K562 (cell line): ENCODE results near the gene CGREF1. TPM values are rescaled to one million over a fixed set of nuclear protein-coding genes. Genes with fewer than 3 reads are reported as not detected.

Experiments used
- ATAC-seq: fragments of 200-7000 bp; cut with Tn5 transposase; 3 replicates; pipeline ENCODE4 v1.9.1; 2020; ENCODE audit warnings: moderate library complexity
- BruUV-seq: library from RNA; stranded (reverse); fragments of 400-500 nt; replicated peaks from 2 replicates; lab custom pipeline; 2021; lab: Mats Ljungman, UMichigan
- CTCF ChIA-PET: fragments of 300-600 bp; formaldehyde crosslinking; extraction: SDS; loops from one replicate; lab custom pipeline; 2021; ENCODE audit warnings: low intra/inter-chr PET ratio; lab: Yijun Ruan, JAX
- POLR2A ChIA-PET: fragments of 300-600, 350-650 bp; sonication (Branson Sonifier 250); formaldehyde crosslinking; extraction: SDS; loops from one replicate; lab custom pipeline; 2021; ENCODE audit warnings: antibody characterized with exemption, inconsistent platforms; lab: Yijun Ruan, JAX
- DNase-seq, 4 experiments: peaks; one replicate each; pipeline versions ENCODE4 v3.0.0 to v3.0.0-alpha.2; 2011 to 2018; ENCODE audit warnings: low spot score in 3 of 4, mixed read lengths in 3 of 4; ENCODE audit errors: extremely low read depth in 1 of 4
- FAIRE-seq: peaks from 2 replicates; lab custom pipeline; 2011; peaks lifted over from hg19 to GRCh38; lab: Jason Lieb, UNC
- H2AFZ ChIP-seq: 2 replicates; pipeline ENCODE4 v1.6.0; 2011; ENCODE audit warnings: low read depth, low read length, control low read depth, inconsistent platforms
- H3K27ac ChIP-seq: fragments of 200-600 bp; 3 replicates; pipeline ENCODE4 v1.8.0; 2011; ENCODE audit warnings: low read depth, mild to moderate bottlenecking, control low read depth, inconsistent platforms, low read length, moderate library complexity, mixed read lengths; ENCODE audit errors: extremely low read depth
- H3K27me3 ChIP-seq, 2 experiments: fragments of 300-600 bp in 1 of 2; 2 replicates in 1 of 2; 3 replicates in 1 of 2; pipeline versions ENCODE4 v1.6.0 to v1.8.0; 2011; ENCODE audit warnings: inconsistent platforms in 2 of 2, low read length in 2 of 2, mild to moderate bottlenecking in 1 of 2, mixed read lengths in 1 of 2, moderate library complexity in 1 of 2; ENCODE audit not compliant: control insufficient read depth in 2 of 2, insufficient read depth in 2 of 2
- H3K36me3 ChIP-seq: fragments of 300-600 bp; 3 replicates; pipeline ENCODE4 v1.8.0; 2011; ENCODE audit warnings: mild to moderate bottlenecking, low read length, inconsistent platforms; ENCODE audit not compliant: control insufficient read depth, insufficient read depth
- H3K4me1 ChIP-seq, 2 experiments: fragments of 200-600 bp in 1 of 2; replicated peaks in 1 of 2; 2 replicates in 1 of 2; 3 replicates in 1 of 2; pipeline versions ENCODE4 v1.5.1 to v1.8.0; 2011; ENCODE audit warnings: inconsistent platforms in 2 of 2, low read length in 2 of 2, mild to moderate bottlenecking in 1 of 2, mixed read lengths in 1 of 2, moderate library complexity in 1 of 2; ENCODE audit not compliant: control insufficient read depth in 2 of 2, insufficient read depth in 2 of 2
- H3K4me2 ChIP-seq: 2 replicates; pipeline ENCODE4 v1.6.1; 2011; ENCODE audit warnings: low read length, control low read depth, inconsistent platforms, mixed read lengths; ENCODE audit not compliant: insufficient read depth
- H3K4me3 ChIP-seq: fragments of 200-600 bp; sonication (generic), shearing (Covaris generic); 2 replicates; pipeline ENCODE4 v1.5.1; 2016; ENCODE audit warnings: control low read depth, inconsistent platforms
- H3K79me2 ChIP-seq: fragments of 200-600 bp; 3 replicates; pipeline ENCODE4 v1.8.0; 2011; ENCODE audit warnings: low read length, inconsistent platforms; ENCODE audit not compliant: control insufficient read depth, insufficient read depth
- H3K9ac ChIP-seq, 2 experiments: 2 replicates each; pipeline versions ENCODE4 v1.6.0 to v1.6.1; 2011; ENCODE audit warnings: low read depth in 2 of 2, low read length in 2 of 2, control low read depth in 1 of 2, inconsistent platforms in 1 of 2, mild to moderate bottlenecking in 1 of 2, mixed read lengths in 1 of 2; ENCODE audit not compliant: insufficient read depth in 1 of 2
- H3K9me1 ChIP-seq: one replicate; pipeline ENCODE4 v1.6.0; 2011; ENCODE audit warnings: inconsistent platforms, mild to moderate bottlenecking, low read length, moderate library complexity; ENCODE audit not compliant: control insufficient read depth, insufficient read depth
- H3K9me3 ChIP-seq: replicated peaks from 2 replicates; pipeline ENCODE4 v1.5.1; 2011; ENCODE audit warnings: low read depth, low read length, inconsistent platforms; ENCODE audit not compliant: control insufficient read depth, insufficient read depth
- H4K20me1 ChIP-seq: replicated peaks from 2 replicates; pipeline ENCODE4 v1.6.1; 2011; ENCODE audit warnings: low read length, inconsistent platforms, mixed read lengths; ENCODE audit not compliant: control insufficient read depth, insufficient read depth
- ILK ChIP-seq: fragments of 450-650 bp; IDR thresholded peaks from 2 replicates; pipeline ENCODE4 v1.6.1; 2016; ENCODE audit warnings: missing genetic modification characterization, low read depth, mild to moderate bottlenecking, missing compliant biosample characterization, moderate library complexity, borderline replicate concordance
- POLR2G ChIP-seq: fragments of 200-400 bp; formaldehyde crosslinking; IDR thresholded peaks from 2 replicates; pipeline ENCODE4 v1.6.1; 2017; ENCODE audit warnings: low read depth, mild to moderate bottlenecking, antibody characterized with exemption, low read length, moderate library complexity
- PTRF ChIP-seq: fragments of 450-650 bp; IDR thresholded peaks from 2 replicates; pipeline ENCODE4 v1.6.1; 2016; ENCODE audit warnings: mild to moderate bottlenecking, missing genetic modification characterization, missing compliant biosample characterization
- RBFOX2 ChIP-seq: fragments of 200-400 bp; formaldehyde crosslinking; IDR thresholded peaks from 2 replicates; pipeline ENCODE4 v1.6.1; 2017; ENCODE audit warnings: low read depth, mild to moderate bottlenecking, low read length, moderate library complexity
- ZNF140 ChIP-seq: fragments of 250-450 bp; sonication (Bioruptor Pico); IDR thresholded peaks from 2 replicates; pipeline ENCODE4 v1.8.0; 2021; ENCODE audit warnings: moderate library complexity, mild to moderate bottlenecking, inconsistent platforms
- ZNF778 ChIP-seq: fragments of 450-650 bp; formaldehyde crosslinking; IDR thresholded peaks from 2 replicates; pipeline ENCODE4 v1.4.0; 2020; ENCODE audit warnings: mild to moderate bottlenecking, moderate library complexity
- WGBS: fragments of 100-300 bp; shearing (Covaris generic); methylation state at CpG from one replicate; pipeline ENCODE4 v1.1.6; 2016; ENCODE audit warnings: low coverage, mixed read lengths; ENCODE audit not compliant: insufficient coverage; ENCODE audit errors: missing lambda C conversion rate; 5-methylcytosine and 5-hydroxymethylcytosine counted together
- in situ Hi-C: fragments of 300-500 bp; cut with MboI; formaldehyde crosslinking; loops from 4 replicates; pipeline ENCODE4 v1.15.0; 2018; ENCODE audit warnings: inconsistent platforms, mixed read lengths
- intact Hi-C: fragments of 100-400 bp; cut with micrococcal nuclease; formaldehyde crosslinking; loops from 2 replicates; pipeline ENCODE4 v1.14.2; 2022
- polyA plus RNA-seq, 8 experiments: library from polyadenylated mRNA; depleted of rRNA in 4 of 8; stranded (reverse) in 5 of 8; unstranded in 3 of 8; fragments of >200 nt; fragmentation: Nextera tagmentation in 2 of 8; fragmentation: Illumina TruSeq in 1 of 8; extraction: Ambion mirVana in 2 of 8; extraction: Trizol in 1 of 8; gene quantifications; 2 replicates each; pipeline versions ENCODE4 v1.2.1 to v1.2.3, GENCODE V29; 2011 to 2014; ENCODE audit warnings: inconsistent platforms in 1 of 8, missing spikeins in 1 of 8
- total RNA-seq, 7 experiments: library from RNA; depleted of rRNA in 6 of 7; stranded (reverse); fragments of >200 nt in 6 of 7; fragmentation: Illumina TruSeq in 2 of 7; extraction: Trizol in 2 of 7; gene quantifications; 2 replicates each; pipeline versions ENCODE4 v1.2.1 to v1.2.3, GENCODE V29; 2011 to 2021; ENCODE audit warnings: low replicate concordance in 1 of 7
- TF ChIP-seq, protein P1 (sequence below), 2 experiments: fragments of 450-650 bp in 1 of 2; sonication (generic) in 1 of 2; formaldehyde crosslinking in 1 of 2; IDR thresholded peaks; 2 replicates each; pipeline versions ENCODE4 v1.7.1 to v1.9.0; 2016 to 2022; ENCODE audit warnings: inconsistent platforms in 1 of 2, mild to moderate bottlenecking in 1 of 2, missing genetic modification reagents in 1 of 2
- TF ChIP-seq, protein P2 (sequence below): fragments of 450-650 bp; formaldehyde crosslinking; IDR thresholded peaks from 2 replicates; pipeline ENCODE4 v1.4.0; 2020; ENCODE audit warnings: mild to moderate bottlenecking
- TF ChIP-seq, protein P3 (sequence below): fragments of 200-800 bp; sonication (Bioruptor generic); IDR thresholded peaks from 2 replicates; pipeline ENCODE4 v1.6.1; 2017; ENCODE audit warnings: missing genetic modification characterization, missing compliant biosample characterization

CGREF1 gene
- total and polyA plus RNA-seq, 9 of the 15 experiments (the other 6 are each of a cell fraction or from before 2014, with no cell fraction given): 0.07 to 0.50 (median 0.37) TPM

DNA sequence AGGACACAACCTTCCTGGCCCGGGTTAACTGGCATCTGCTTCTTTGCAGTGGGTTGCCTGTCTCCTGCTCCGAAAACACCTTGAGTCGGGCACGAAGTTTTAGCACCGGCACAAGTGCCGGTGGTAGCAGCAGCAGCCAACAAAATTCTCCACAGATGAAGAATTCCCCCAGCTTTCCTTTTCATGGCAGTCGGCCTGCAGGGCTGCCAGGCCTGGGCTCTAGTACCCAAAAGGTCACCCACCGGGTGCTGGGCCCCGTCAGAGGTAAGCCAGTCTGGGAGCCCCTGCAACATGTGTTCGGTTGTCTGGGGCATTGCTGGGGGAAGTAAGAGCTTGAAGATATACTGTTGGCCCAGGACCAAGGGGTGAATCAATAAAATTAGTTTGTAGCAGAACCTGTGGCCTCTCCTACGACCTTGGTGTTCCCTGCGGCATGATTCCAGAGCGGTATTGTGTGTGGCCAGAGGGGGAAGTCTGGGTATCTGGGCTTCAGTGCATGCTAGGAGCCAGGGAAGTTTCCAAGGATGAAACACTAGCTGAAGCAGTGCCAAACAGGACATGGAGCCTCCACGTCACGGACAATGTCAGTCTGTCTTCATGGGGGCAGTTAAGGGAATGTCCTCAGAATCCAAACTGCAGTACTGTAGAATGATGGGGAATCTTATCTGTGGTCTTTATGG lies 59.6 kb downstream of the CGREF1 start:
- no peaks in the 10 kb centered on the region for H3K9me3 ChIP-seq
- intact Hi-C loops (no loop called here), in situ Hi-C loops (no loop called here)
- H3K4me1 ChIP-seq: peaks cover 32 to 37% of the 10 kb centered on the region in 2 experiments
- WGBS: 88% methylated on average over 15 of the region's 15 CpGs
- no peaks in the 10 kb centered on the region for H3K9me1 ChIP-seq
- H3K4me2 ChIP-seq: no peak overlapping the region
- no peak overlapping the region for H3K9ac ChIP-seq
- ChIA-PET POLR2A (interaction anchor here (0.8 to 10.5 kb wide), 10 partner anchors 7 to 102 kb away, joined by 3 to 112 read pairs (median 4); partner anchors contain the start of genes AGBL5 and OST4), CTCF (no interaction called here)
- no peak for DNase-seq
- no peak overlapping the region for H3K27ac ChIP-seq
- ATAC-seq: no peak
- no peak for FAIRE-seq
- no peak overlapping the region for H2AFZ ChIP-seq
- H3K27me3 ChIP-seq: no peaks in the 10 kb centered on the region
- BruUV-seq: no TSS peak
- no peaks in the 10 kb centered on the region for H4K20me1 ChIP-seq
- H3K4me3 ChIP-seq: no peak overlapping the region
- H3K36me3 ChIP-seq: peaks cover 63% of the 10 kb centered on the region
- no peaks in the 10 kb centered on the region for H3K79me2 ChIP-seq
- TF ChIP-seq POLR2G: 0 out of 2 replicates have a peak, but pooled peaks have one; percentile 44
- TF ChIP-seq, protein P1, sequence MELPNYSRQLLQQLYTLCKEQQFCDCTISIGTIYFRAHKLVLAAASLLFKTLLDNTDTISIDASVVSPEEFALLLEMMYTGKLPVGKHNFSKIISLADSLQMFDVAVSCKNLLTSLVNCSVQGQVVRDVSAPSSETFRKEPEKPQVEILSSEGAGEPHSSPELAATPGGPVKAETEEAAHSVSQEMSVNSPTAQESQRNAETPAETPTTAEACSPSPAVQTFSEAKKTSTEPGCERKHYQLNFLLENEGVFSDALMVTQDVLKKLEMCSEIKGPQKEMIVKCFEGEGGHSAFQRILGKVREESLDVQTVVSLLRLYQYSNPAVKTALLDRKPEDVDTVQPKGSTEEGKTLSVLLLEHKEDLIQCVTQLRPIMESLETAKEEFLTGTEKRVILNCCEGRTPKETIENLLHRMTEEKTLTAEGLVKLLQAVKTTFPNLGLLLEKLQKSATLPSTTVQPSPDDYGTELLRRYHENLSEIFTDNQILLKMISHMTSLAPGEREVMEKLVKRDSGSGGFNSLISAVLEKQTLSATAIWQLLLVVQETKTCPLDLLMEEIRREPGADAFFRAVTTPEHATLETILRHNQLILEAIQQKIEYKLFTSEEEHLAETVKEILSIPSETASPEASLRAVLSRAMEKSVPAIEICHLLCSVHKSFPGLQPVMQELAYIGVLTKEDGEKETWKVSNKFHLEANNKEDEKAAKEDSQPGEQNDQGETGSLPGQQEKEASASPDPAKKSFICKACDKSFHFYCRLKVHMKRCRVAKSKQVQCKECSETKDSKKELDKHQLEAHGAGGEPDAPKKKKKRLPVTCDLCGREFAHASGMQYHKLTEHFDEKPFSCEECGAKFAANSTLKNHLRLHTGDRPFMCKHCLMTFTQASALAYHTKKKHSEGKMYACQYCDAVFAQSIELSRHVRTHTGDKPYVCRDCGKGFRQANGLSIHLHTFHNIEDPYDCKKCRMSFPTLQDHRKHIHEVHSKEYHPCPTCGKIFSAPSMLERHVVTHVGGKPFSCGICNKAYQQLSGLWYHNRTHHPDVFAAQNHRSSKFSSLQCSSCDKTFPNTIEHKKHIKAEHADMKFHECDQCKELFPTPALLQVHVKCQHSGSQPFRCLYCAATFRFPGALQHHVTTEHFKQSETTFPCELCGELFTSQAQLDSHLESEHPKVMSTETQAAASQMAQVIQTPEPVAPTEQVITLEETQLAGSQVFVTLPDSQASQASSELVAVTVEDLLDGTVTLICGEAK (IDR thresholded peaks at IDR 0.05): no peak
- TF ChIP-seq, protein P1 (CRISPR knock-in tag; IDR thresholded peaks at IDR 0.05): no peak
- no peak for TF ChIP-seq ILK
- TF ChIP-seq, protein P2, sequence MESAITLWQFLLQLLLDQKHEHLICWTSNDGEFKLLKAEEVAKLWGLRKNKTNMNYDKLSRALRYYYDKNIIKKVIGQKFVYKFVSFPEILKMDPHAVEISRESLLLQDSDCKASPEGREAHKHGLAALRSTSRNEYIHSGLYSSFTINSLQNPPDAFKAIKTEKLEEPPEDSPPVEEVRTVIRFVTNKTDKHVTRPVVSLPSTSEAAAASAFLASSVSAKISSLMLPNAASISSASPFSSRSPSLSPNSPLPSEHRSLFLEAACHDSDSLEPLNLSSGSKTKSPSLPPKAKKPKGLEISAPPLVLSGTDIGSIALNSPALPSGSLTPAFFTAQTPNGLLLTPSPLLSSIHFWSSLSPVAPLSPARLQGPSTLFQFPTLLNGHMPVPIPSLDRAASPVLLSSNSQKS (CRISPR knock-in tag): no peak
- TF ChIP-seq ZNF778 (CRISPR knock-in tag): no peak
- TF ChIP-seq, protein P3, sequence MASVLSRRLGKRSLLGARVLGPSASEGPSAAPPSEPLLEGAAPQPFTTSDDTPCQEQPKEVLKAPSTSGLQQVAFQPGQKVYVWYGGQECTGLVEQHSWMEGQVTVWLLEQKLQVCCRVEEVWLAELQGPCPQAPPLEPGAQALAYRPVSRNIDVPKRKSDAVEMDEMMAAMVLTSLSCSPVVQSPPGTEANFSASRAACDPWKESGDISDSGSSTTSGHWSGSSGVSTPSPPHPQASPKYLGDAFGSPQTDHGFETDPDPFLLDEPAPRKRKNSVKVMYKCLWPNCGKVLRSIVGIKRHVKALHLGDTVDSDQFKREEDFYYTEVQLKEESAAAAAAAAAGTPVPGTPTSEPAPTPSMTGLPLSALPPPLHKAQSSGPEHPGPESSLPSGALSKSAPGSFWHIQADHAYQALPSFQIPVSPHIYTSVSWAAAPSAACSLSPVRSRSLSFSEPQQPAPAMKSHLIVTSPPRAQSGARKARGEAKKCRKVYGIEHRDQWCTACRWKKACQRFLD (CRISPR knock-in tag): no peak
- TF ChIP-seq RBFOX2: peak; percentile 25; the same call in 1 of the 2 replicates
- no peak for TF ChIP-seq PTRF
- TF ChIP-seq ZNF140: no peak
